Spinal cord (tissue), 10 donors: Measurements from ENCODE around the gene RPL13A. TPM values are rescaled to one million over a fixed set of nuclear protein-coding genes. Genes with fewer than 3 reads are reported as not detected.

Experiments used
- DNase-seq, 6 donors: peaks; one replicate each; pipeline versions ENCODE4 v3.0.0 to v3.0.0-alpha.2; 2013 to 2015; ENCODE audit warnings: low spot score in 6 of 6, low read depth in 4 of 6
- H3K27ac ChIP-seq: one replicate; pipeline ENCODE4 v1.5.1; 2013; ENCODE audit warnings: low read depth, low read length, control low read depth
- H3K27me3 ChIP-seq: one replicate; pipeline ENCODE4 v1.6.1; 2013; ENCODE audit warnings: low read length; ENCODE audit not compliant: control insufficient read depth, insufficient read depth
- H3K36me3 ChIP-seq: one replicate; pipeline ENCODE4 v1.6.1; 2013; ENCODE audit warnings: low read length; ENCODE audit not compliant: control insufficient read depth, insufficient read depth
- H3K4me1 ChIP-seq: one replicate; pipeline ENCODE4 v1.6.1; 2013; ENCODE audit warnings: low read length; ENCODE audit not compliant: control insufficient read depth, insufficient read depth
- H3K4me3 ChIP-seq: one replicate; pipeline ENCODE4 v1.5.1; 2013; ENCODE audit warnings: low read depth, low read length, control low read depth
- H3K9me3 ChIP-seq: one replicate; pipeline ENCODE4 v1.6.1; 2013; ENCODE audit warnings: low read length; ENCODE audit not compliant: control insufficient read depth, insufficient read depth
- WGBS: methylation state at CpG from one replicate; pipeline ENCODE4 v1.1.5; 2013; ENCODE audit warnings: missing lambda C conversion rate; ENCODE audit not compliant: insufficient coverage; 5-methylcytosine and 5-hydroxymethylcytosine counted together
- polyA plus RNA-seq, 2 donors: library from polyadenylated mRNA; unstranded; fragments of 120-200 nt; gene quantifications; one replicate each; pipeline ENCODE4 v1.2.1, GENCODE V29; 2013; ENCODE audit not compliant: insufficient read length in 2 of 2
- total RNA-seq, 2 donors: library from RNA; depleted of rRNA in 1 of 2; stranded (reverse); fragments of 120-200 nt in 1 of 2; fragments of >200 nt in 1 of 2; gene quantifications; one replicate each; pipeline versions ENCODE4 v1.2.3 to v1.2.4, GENCODE V29; 2013 to 2014
- donor health status: healthy.

RPL13A gene
- total and polyA plus RNA-seq, 4 donors, result 1,320 to 2,994 (median 2,002) TPM

- Histone ChIP-seq H3K9me3 (no peaks in the 10 kb centered on the region), H3K4me1 (peaks cover 11% of the 10 kb centered on the region), H3K36me3 (peaks cover 12% of the 10 kb centered on the region), H3K4me3 (no peak overlapping the region), H3K27me3 (no peaks in the 10 kb centered on the region), H3K27ac (no peak overlapping the region)
- no CpG with 5 or more reads among the region's 3 CpGs for WGBS
- no peak for DNase-seq
Measured at GRCh38 chr19:49518033-49518432, 30.6 kb downstream of the RPL13A start.

GRCh38 chr19:49520705-49521319 lies 33.4 kb downstream of the RPL13A start:
- H3K27ac ChIP-seq, result no peak overlapping the region
- WGBS, result 81% methylated on average over 13 of the region's 13 CpGs
- H3K36me3 ChIP-seq, result peaks cover 21% of the 10 kb centered on the region

GRCh38 chr19:49524812-49525455 lies 37.5 kb downstream of the RPL13A start:
- Histone ChIP-seq H3K36me3 (peaks cover 21% of the 10 kb centered on the region), H3K4me1 (peaks cover 15% of the 10 kb centered on the region), H3K9me3 (no peaks in the 10 kb centered on the region), H3K4me3 (no peak overlapping the region), H3K27me3 (no peaks in the 10 kb centered on the region), H3K27ac (no peak overlapping the region)
- no peak for DNase-seq
- 89% methylated on average over 17 of the region's 22 CpGs for WGBS

More at GRCh38 chr19:49520705-49521319, 33.4 kb downstream of the RPL13A start:
- Histone ChIP-seq H3K4me3 (no peak overlapping the region), H3K27me3 (no peaks in the 10 kb centered on the region), H3K4me1 (no peaks in the 10 kb centered on the region), H3K9me3 (no peaks in the 10 kb centered on the region)
- peak in 2 of 6 donors; percentile 31 to 44 for DNase-seq

GRCh38 chr19:49528211-49528771 lies 40.9 kb downstream of the RPL13A start:
- no peak for DNase-seq
- no peaks in the 10 kb centered on the region for H3K9me3 ChIP-seq
- peaks cover 23% of the 10 kb centered on the region for H3K36me3 ChIP-seq
- H3K4me3 ChIP-seq, result peak overlapping the region; percentile 62
- WGBS, result 35% methylated on average over 18 of the region's 25 CpGs
- H3K27me3 ChIP-seq, result no peaks in the 10 kb centered on the region
- peaks cover 19% of the 10 kb centered on the region for H3K4me1 ChIP-seq
- H3K27ac ChIP-seq, result peak overlapping the region; percentile 60

- peaks cover 9% of the 10 kb centered on the region for H3K36me3 ChIP-seq
- no peak for DNase-seq
- WGBS, result 95% methylated on average over 7 of the region's 7 CpGs
- H3K9me3 ChIP-seq, result no peaks in the 10 kb centered on the region
- no peak overlapping the region for H3K27ac ChIP-seq
- no peak overlapping the region for H3K4me3 ChIP-seq
- H3K27me3 ChIP-seq, result no peaks in the 10 kb centered on the region
- H3K4me1 ChIP-seq, result peaks cover 29% of the 10 kb centered on the region
Measured at GRCh38 chr19:49530708-49531107, 43.3 kb downstream of the RPL13A start.

- 1% methylated on average over 87 of the region's 87 CpGs for WGBS
- Histone ChIP-seq H3K4me1 (peaks cover 17% of the 10 kb centered on the region), H3K36me3 (peaks cover 12% of the 10 kb centered on the region), H3K27ac (no peak overlapping the region), H3K27me3 (no peaks in the 10 kb centered on the region), H3K9me3 (no peaks in the 10 kb centered on the region), H3K4me3 (peak overlapping the region; percentile 74)
- DNase-seq, result peak in 4 of 6 donors; percentile 65 to 89 (median 78)
Measured at GRCh38 chr19:49533551-49534488, 46.4 kb downstream of the RPL13A start.

GRCh38 chr19:49534632-49535385 lies 47.4 kb downstream of the RPL13A start:
- peaks cover 16% of the 10 kb centered on the region for H3K36me3 ChIP-seq
- no peak for DNase-seq
- H3K4me3 ChIP-seq, result peak overlapping the region; percentile 74
- no peaks in the 10 kb centered on the region for H3K27me3 ChIP-seq
- 52% methylated on average over 8 of the region's 8 CpGs for WGBS
- no peak overlapping the region for H3K27ac ChIP-seq
- peaks cover 17% of the 10 kb centered on the region for H3K4me1 ChIP-seq
- no peaks in the 10 kb centered on the region for H3K9me3 ChIP-seq

GRCh38 chr19:49536921-49537462 lies 49.6 kb downstream of the RPL13A start:
- H3K9me3 ChIP-seq, result no peaks in the 10 kb centered on the region
- H3K27ac ChIP-seq, result no peak overlapping the region
- no peak overlapping the region for H3K4me3 ChIP-seq
- WGBS, result 89% methylated on average over 22 of the region's 22 CpGs
- DNase-seq, result no peak
- H3K36me3 ChIP-seq, result peaks cover 11% of the 10 kb centered on the region
- no peaks in the 10 kb centered on the region for H3K27me3 ChIP-seq
- peaks cover 17% of the 10 kb centered on the region for H3K4me1 ChIP-seq
